GM12878 (cell line): ENCODE data around the gene MRTFA.

Source experiments
- ASH2L ChIP-seq: fragments of 300-600, 200-600 bp; sonication (generic); IDR thresholded peaks from 2 replicates; pipeline ENCODE4 v1.6.1; 2017; ENCODE audit warnings: low read depth, mild to moderate bottlenecking, borderline replicate concordance
- CEBPZ ChIP-seq: fragments of 150-350 bp; IDR thresholded peaks from 2 replicates; pipeline ENCODE4 v1.6.1; 2016; ENCODE audit warnings: low read depth, low read length
- CHD1 ChIP-seq: IDR thresholded peaks from 2 replicates; pipeline ENCODE4 v1.6.1; 2012; ENCODE audit warnings: low read depth, low read length, improper control_type of control experiment
- E2F4 ChIP-seq: IDR thresholded peaks from 2 replicates; pipeline ENCODE4 v1.6.1; 2012; ENCODE audit warnings: low read depth, low read length, improper control_type of control experiment
- E4F1 ChIP-seq: fragments of 450-650 bp; IDR thresholded peaks from 2 replicates; pipeline ENCODE4 v1.6.1; 2018; ENCODE audit warnings: borderline replicate concordance, mild to moderate bottlenecking; ENCODE audit not compliant: partially characterized antibody
- JUNB ChIP-seq: IDR thresholded peaks from 2 replicates; pipeline ENCODE4 v1.6.1; 2016; ENCODE audit warnings: antibody characterized with exemption, mild to moderate bottlenecking
- NR2C2 ChIP-seq: IDR thresholded peaks from 2 replicates; pipeline ENCODE4 v1.6.1; 2011; ENCODE audit warnings: borderline replicate concordance, low read depth; ENCODE audit not compliant: control insufficient read depth, insufficient read length
- RAD21 ChIP-seq: IDR thresholded peaks from 2 replicates; pipeline ENCODE4 v1.6.1; 2011; ENCODE audit warnings: mild to moderate bottlenecking, low read depth, low read length, moderate library complexity; ENCODE audit not compliant: insufficient read depth

- no peak for TF ChIP-seq E4F1
- no peak for TF ChIP-seq E2F4
- no peak for TF ChIP-seq CHD1
- no peak for TF ChIP-seq RAD21
- TF ChIP-seq ASH2L, result no peak
- TF ChIP-seq CEBPZ, result no peak
- no peak for TF ChIP-seq NR2C2
- no peak for TF ChIP-seq JUNB
These were observed 258.6 kb downstream of the MRTFA start for GRCh38 chr22:40377931-40378330.
